GM12878 (cell line): ENCODE measurements around the gene ARF5. TPM values are rescaled to one million over a fixed set of nuclear protein-coding genes. Genes with fewer than 3 reads are reported as not detected.

ENCODE experiments used
- ATAC-seq: fragments of 200-7000 bp; cut with Tn5 transposase; 3 replicates; pipeline ENCODE4 v1.9.1; 2020; ENCODE audit warnings: mild to moderate bottlenecking, moderate library complexity
- BruUV-seq: library from RNA; stranded (reverse); fragments of 400-500 nt; replicated peaks from 2 replicates; lab custom pipeline; 2021; lab: Mats Ljungman, UMichigan
- CTCF ChIA-PET: fragments of 300-600 bp; sonication (Branson Sonifier 250); formaldehyde crosslinking; extraction: SDS; loops from one replicate; lab custom pipeline; 2021; ENCODE audit warnings: inconsistent platforms; lab: Yijun Ruan, JAX
- POLR2A ChIA-PET: fragments of 350-600 bp; formaldehyde crosslinking; extraction: SDS; loops from one replicate; lab custom pipeline; 2021; ENCODE audit warnings: inconsistent platforms; lab: Charles Lee
- RAD21 ChIA-PET: fragments of 300-600 bp; sonication (Branson Sonifier 250); formaldehyde crosslinking; loops from one replicate; lab custom pipeline; 2023; ENCODE audit warnings: antibody characterized with exemption; ENCODE audit not compliant: unreplicated experiment; lab: Charles Lee
- SMC1A ChIA-PET: fragments of 300-600 bp; sonication (Branson Sonifier 250); formaldehyde crosslinking; loops from one replicate; lab custom pipeline; 2023; ENCODE audit not compliant: unreplicated experiment, uncharacterized antibody; lab: Charles Lee
- DNase-seq: peaks from one replicate; pipeline ENCODE4 v3.0.0-alpha.2; 2011; ENCODE audit warnings: low read depth, low spot score
- FAIRE-seq: peaks from 3 replicates; lab custom pipeline; 2011; peaks lifted over from hg19 to GRCh38; lab: Jason Lieb, UNC
- H2AFZ ChIP-seq: 2 replicates; pipeline ENCODE4 v1.6.0; 2011; ENCODE audit warnings: low read depth, low read length, control low read depth; ENCODE audit not compliant: control insufficient read depth
- H3K27ac ChIP-seq: 2 replicates; pipeline ENCODE4 v1.5.1; 2011; ENCODE audit warnings: control low read depth; ENCODE audit not compliant: control insufficient read depth, insufficient read depth
- H3K27me3 ChIP-seq, 2 experiments: replicated peaks in 1 of 2; 2 replicates each; pipeline versions ENCODE4 v1.6.0 to v1.6.1; 2011; ENCODE audit warnings: low read length in 1 of 2; ENCODE audit not compliant: control insufficient read depth in 2 of 2, insufficient read depth in 2 of 2
- H3K36me3 ChIP-seq, 2 experiments: 2 replicates each; pipeline ENCODE4 v1.5.1; 2011; ENCODE audit warnings: low read length in 1 of 2; ENCODE audit not compliant: control insufficient read depth in 2 of 2, insufficient read depth in 2 of 2
- H3K4me1 ChIP-seq: 2 replicates; pipeline ENCODE4 v1.6.1; 2011; ENCODE audit warnings: mild to moderate bottlenecking, low read length, moderate library complexity, mixed read lengths; ENCODE audit not compliant: control insufficient read depth, insufficient read depth
- H3K4me2 ChIP-seq: 2 replicates; pipeline ENCODE4 v1.6.0; 2011; ENCODE audit warnings: control low read depth; ENCODE audit not compliant: control insufficient read depth, insufficient read depth
- H3K4me3 ChIP-seq: fragments of 200-600 bp; sonication (generic); 2 replicates; pipeline ENCODE4 v1.5.1; 2016
- H3K79me2 ChIP-seq: 2 replicates; pipeline ENCODE4 v1.6.0; 2011; ENCODE audit warnings: low read length; ENCODE audit not compliant: control insufficient read depth, insufficient read depth
- H3K9ac ChIP-seq: 2 replicates; pipeline ENCODE4 v1.8.0; 2011; ENCODE audit warnings: low read length, control low read depth, mixed read lengths; ENCODE audit not compliant: control insufficient read depth, insufficient read depth
- H3K9me3 ChIP-seq: replicated peaks from 3 replicates; pipeline ENCODE4 v1.5.1; 2011; ENCODE audit warnings: mild to moderate bottlenecking, low read length; ENCODE audit not compliant: control insufficient read depth, insufficient read depth
- H4K20me1 ChIP-seq: 2 replicates; pipeline ENCODE4 v1.6.0; 2011; ENCODE audit not compliant: control insufficient read depth, insufficient read depth
- IKZF1 ChIP-seq: fragments of 450-650 bp; conservative IDR thresholded peaks from 2 replicates; pipeline ENCODE4 v1.6.1; 2017; ENCODE audit warnings: antibody characterized with exemption, mild to moderate bottlenecking
- IKZF2 ChIP-seq, 2 experiments: fragments of 450-650 bp; IDR thresholded peaks; 2 replicates each; pipeline ENCODE4 v1.6.1; 2017; ENCODE audit warnings: mild to moderate bottlenecking in 2 of 2, moderate library complexity in 2 of 2
- NR2F1 ChIP-seq: fragments of 450-650 bp; conservative IDR thresholded peaks from 2 replicates; pipeline ENCODE4 v1.6.1; 2017; ENCODE audit warnings: mild to moderate bottlenecking
- RAD21 ChIP-seq: IDR thresholded peaks from 2 replicates; pipeline ENCODE4 v1.6.1; 2011; ENCODE audit warnings: mild to moderate bottlenecking, low read depth, low read length, moderate library complexity; ENCODE audit not compliant: insufficient read depth
- SIN3A ChIP-seq: IDR thresholded peaks from 2 replicates; pipeline ENCODE4 v1.6.1; 2012; ENCODE audit warnings: low read depth, low read length, improper control_type of control experiment
- SMARCA5 ChIP-seq: fragments of 450-650 bp; IDR thresholded peaks from 2 replicates; pipeline ENCODE4 v1.6.1; 2017; ENCODE audit warnings: mild to moderate bottlenecking
- TCF12 ChIP-seq: IDR thresholded peaks from 2 replicates; pipeline ENCODE4 v1.6.1; 2011; ENCODE audit warnings: low read depth, mild to moderate bottlenecking, low read length
- YY1 ChIP-seq: IDR thresholded peaks from 2 replicates; pipeline ENCODE4 v1.6.1; 2011; ENCODE audit warnings: low read depth, mild to moderate bottlenecking, low read length
- ZNF217 ChIP-seq: fragments of 450-650 bp; IDR thresholded peaks from 2 replicates; pipeline ENCODE4 v1.6.1; 2017; ENCODE audit warnings: antibody characterized with exemption, mild to moderate bottlenecking
- WGBS: methylation state at CpG from one replicate; pipeline ENCODE4 v1.1.6; 2016; ENCODE audit warnings: low lambda C conversion rate; ENCODE audit not compliant: insufficient replicate concordance, insufficient coverage; ENCODE audit errors: missing lambda C conversion rate; 5-methylcytosine and 5-hydroxymethylcytosine counted together
- in situ Hi-C: fragments of 300-500 bp; cut with MboI; formaldehyde crosslinking; loops from 9 replicates; pipeline ENCODE4 v1.14.3; 2018; ENCODE audit warnings: mixed read lengths
- intact Hi-C: fragments of 100-400 bp; cut with micrococcal nuclease; formaldehyde crosslinking; loops from one replicate; pipeline ENCODE4 v1.14.2; 2022; ENCODE audit not compliant: unreplicated experiment
- polyA plus RNA-seq, 11 experiments: library from polyadenylated mRNA; depleted of rRNA in 4 of 11; unstranded in 6 of 11; stranded (reverse) in 5 of 11; fragments of >200 nt; fragmentation: Nextera tagmentation in 4 of 11; fragmentation: Illumina TruSeq in 1 of 11; extraction: Ambion mirVana in 4 of 11; extraction: Trizol in 1 of 11; gene quantifications; 1 replicate in 1 of 11; 2 replicates in 10 of 11; pipeline versions ENCODE4 v1.2.1 to v1.2.3, GENCODE V29; 2011 to 2016; ENCODE audit warnings: inconsistent platforms in 2 of 11, missing spikeins in 2 of 11, low read depth in 1 of 11
- total RNA-seq, 4 experiments: library from RNA; depleted of rRNA in 3 of 4; stranded (reverse); fragments of >200 nt in 3 of 4; fragmentation: Illumina TruSeq in 1 of 4; extraction: Trizol in 1 of 4; gene quantifications; 2 replicates each; pipeline versions ENCODE4 v1.2.1 to v1.2.3, GENCODE V29; 2013 to 2021
- TF ChIP-seq, protein P1 (sequence below): fragments of 450-650 bp; IDR thresholded peaks from 2 replicates; pipeline ENCODE4 v1.6.1; 2016; ENCODE audit warnings: mild to moderate bottlenecking
- TF ChIP-seq, protein P2 (sequence below): fragments of 450-650 bp; conservative IDR thresholded peaks from 2 replicates; pipeline ENCODE4 v1.6.1; 2017; ENCODE audit warnings: mild to moderate bottlenecking, moderate library complexity
- TF ChIP-seq, protein P3 (sequence below), 3 experiments: IDR thresholded peaks in 2 of 3; conservative IDR thresholded peaks in 1 of 3; 2 replicates each; pipeline ENCODE4 v1.5.1; 2011; ENCODE audit warnings: low read depth in 3 of 3, low read length in 3 of 3, mild to moderate bottlenecking in 3 of 3, control low read depth in 2 of 3, moderate library complexity in 2 of 3, inconsistent platforms in 1 of 3, mixed read lengths in 1 of 3; ENCODE audit not compliant: control insufficient read depth in 2 of 3, insufficient read depth in 1 of 3; ENCODE audit errors: extremely low read depth in 1 of 3
- TF ChIP-seq, protein P4 (sequence below): fragments of 450-650 bp; IDR thresholded peaks from 2 replicates; pipeline ENCODE4 v1.6.1; 2017; ENCODE audit warnings: borderline replicate concordance

The ARF5 gene
- total and polyA plus RNA-seq, 10 of the 15 experiments (the other 5 are each of a cell fraction or from before 2014, with no cell fraction given): 11.0 to 210 (median 131) TPM

DNA sequence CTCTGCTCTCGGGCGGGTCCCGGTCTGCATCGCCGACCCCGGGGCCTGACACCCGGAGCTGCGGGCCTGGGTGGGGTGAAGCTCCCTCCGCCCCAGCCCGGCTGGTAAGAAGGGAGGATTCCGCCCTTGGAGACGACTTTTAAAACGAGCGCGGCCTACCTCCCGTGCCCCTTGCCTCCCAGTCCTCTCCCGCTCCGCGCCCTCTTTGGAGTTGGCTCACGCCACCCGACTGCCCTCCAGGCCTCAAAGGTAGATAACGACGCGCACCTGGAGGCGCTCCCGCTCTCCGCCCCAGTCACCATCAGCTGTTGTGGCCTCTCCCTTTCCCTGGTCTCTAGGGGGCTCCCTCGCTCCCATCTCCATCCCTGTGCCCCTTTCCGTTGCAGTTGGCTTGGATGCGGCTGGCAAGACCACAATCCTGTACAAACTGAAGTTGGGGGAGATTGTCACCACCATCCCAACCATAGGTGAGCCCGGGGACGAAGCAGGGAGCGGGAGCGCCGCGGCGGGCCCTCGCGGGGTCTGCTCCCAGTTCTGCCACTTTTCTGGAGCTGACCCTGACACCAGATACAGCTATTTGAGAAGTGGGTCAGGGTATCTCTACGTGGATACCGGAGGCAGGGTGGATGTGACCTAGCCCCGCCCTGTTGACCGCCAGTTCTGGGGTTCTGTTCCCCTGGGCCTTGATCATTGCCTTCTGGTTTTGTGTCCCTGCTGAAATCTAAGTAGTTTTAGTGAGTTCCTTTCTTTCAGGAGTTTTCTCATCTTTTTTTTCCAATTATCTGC lies 679 bp downstream of the ARF5 start:
- Histone ChIP-seq H3K36me3 (peaks cover 0 to 3% of the 10 kb centered on the region in 2 experiments; a peak in 2 of 4 replicates), H3K27ac (peak overlapping the region; percentile 77), H3K27me3 (no peaks in the 10 kb centered on the region), H4K20me1 (no peaks in the 10 kb centered on the region), H3K9ac (peak overlapping the region; percentile 83), H3K4me1 (peaks cover 13% of the 10 kb centered on the region), H3K4me3 (peak overlapping the region; percentile 94), H3K4me2 (peak overlapping the region; percentile 87), H2AFZ (peak overlapping the region; percentile 82), H3K9me3 (no peaks in the 10 kb centered on the region), H3K79me2 (peaks cover 25% of the 10 kb centered on the region)
- DNase-seq: no peak
- ChIA-PET SMC1A (interaction anchor here (0.9 to 2.9 kb wide), 2 partner anchors 39 to 75 kb away, joined by 3 to 13 read pairs; no protein-coding TSS in a partner anchor), CTCF (interaction anchor here (0.9 to 2.3 kb wide), 7 partner anchors 9 to 118 kb away, joined by 3 to 11 read pairs (median 4); no protein-coding TSS in a partner anchor), POLR2A (interaction anchor here (0.6 to 1.7 kb wide), 3 partner anchors 31 to 61 kb away, joined by 3 to 5 read pairs (median 3); no protein-coding TSS in a partner anchor), RAD21 (interaction anchor here (1.5 to 2.0 kb wide), 2 partner anchors 32 to 62 kb away, joined by 4 to 7 read pairs; no protein-coding TSS in a partner anchor)
- peak; percentile 31 for ATAC-seq
- FAIRE-seq: no peak
- in situ Hi-C loops: no loop called here
- intact Hi-C loops: loop anchor here (2.0 kb wide), 1 partner anchor 64 kb away; the partner anchor contains the start of gene SND1
- WGBS: 4% methylated on average over 36 of the region's 43 CpGs
- no TSS peak for BruUV-seq
- TF ChIP-seq, protein P1, sequence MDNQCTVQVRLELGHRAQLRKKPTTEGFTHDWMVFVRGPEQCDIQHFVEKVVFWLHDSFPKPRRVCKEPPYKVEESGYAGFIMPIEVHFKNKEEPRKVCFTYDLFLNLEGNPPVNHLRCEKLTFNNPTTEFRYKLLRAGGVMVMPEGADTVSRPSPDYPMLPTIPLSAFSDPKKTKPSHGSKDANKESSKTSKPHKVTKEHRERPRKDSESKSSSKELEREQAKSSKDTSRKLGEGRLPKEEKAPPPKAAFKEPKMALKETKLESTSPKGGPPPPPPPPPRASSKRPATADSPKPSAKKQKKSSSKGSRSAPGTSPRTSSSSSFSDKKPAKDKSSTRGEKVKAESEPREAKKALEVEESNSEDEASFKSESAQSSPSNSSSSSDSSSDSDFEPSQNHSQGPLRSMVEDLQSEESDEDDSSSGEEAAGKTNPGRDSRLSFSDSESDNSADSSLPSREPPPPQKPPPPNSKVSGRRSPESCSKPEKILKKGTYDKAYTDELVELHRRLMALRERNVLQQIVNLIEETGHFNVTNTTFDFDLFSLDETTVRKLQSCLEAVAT: 0 out of 2 replicates have a peak, but pooled peaks have one; percentile 35
- TF ChIP-seq RAD21 (peak; percentile 36; the same call in 1 of the 2 replicates), ZNF217 (no peak), SMARCA5 (0 out of 2 replicates have a peak, but pooled peaks have one; percentile 65), YY1 (peak; percentile 26; the same call in 1 of the 2 replicates), NR2F1 (0 out of 2 replicates have a peak, but pooled peaks have one; percentile 9), SIN3A (peak; percentile 27; the same call in 1 of the 2 replicates), TCF12 (0 out of 2 replicates have a peak, but pooled peaks have one; percentile 14), IKZF2 (IDR thresholded peaks at IDR 0.05) (peak; percentile 53 to 56; a peak in 3 of 4 replicates), IKZF1 (peak; percentile 65)
- TF ChIP-seq, protein P2, sequence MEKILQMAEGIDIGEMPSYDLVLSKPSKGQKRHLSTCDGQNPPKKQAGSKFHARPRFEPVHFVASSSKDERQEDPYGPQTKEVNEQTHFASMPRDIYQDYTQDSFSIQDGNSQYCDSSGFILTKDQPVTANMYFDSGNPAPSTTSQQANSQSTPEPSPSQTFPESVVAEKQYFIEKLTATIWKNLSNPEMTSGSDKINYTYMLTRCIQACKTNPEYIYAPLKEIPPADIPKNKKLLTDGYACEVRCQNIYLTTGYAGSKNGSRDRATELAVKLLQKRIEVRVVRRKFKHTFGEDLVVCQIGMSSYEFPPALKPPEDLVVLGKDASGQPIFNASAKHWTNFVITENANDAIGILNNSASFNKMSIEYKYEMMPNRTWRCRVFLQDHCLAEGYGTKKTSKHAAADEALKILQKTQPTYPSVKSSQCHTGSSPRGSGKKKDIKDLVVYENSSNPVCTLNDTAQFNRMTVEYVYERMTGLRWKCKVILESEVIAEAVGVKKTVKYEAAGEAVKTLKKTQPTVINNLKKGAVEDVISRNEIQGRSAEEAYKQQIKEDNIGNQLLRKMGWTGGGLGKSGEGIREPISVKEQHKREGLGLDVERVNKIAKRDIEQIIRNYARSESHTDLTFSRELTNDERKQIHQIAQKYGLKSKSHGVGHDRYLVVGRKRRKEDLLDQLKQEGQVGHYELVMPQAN: 0 out of 2 replicates have a peak, but pooled peaks have one; percentile 31
- TF ChIP-seq, protein P3, sequence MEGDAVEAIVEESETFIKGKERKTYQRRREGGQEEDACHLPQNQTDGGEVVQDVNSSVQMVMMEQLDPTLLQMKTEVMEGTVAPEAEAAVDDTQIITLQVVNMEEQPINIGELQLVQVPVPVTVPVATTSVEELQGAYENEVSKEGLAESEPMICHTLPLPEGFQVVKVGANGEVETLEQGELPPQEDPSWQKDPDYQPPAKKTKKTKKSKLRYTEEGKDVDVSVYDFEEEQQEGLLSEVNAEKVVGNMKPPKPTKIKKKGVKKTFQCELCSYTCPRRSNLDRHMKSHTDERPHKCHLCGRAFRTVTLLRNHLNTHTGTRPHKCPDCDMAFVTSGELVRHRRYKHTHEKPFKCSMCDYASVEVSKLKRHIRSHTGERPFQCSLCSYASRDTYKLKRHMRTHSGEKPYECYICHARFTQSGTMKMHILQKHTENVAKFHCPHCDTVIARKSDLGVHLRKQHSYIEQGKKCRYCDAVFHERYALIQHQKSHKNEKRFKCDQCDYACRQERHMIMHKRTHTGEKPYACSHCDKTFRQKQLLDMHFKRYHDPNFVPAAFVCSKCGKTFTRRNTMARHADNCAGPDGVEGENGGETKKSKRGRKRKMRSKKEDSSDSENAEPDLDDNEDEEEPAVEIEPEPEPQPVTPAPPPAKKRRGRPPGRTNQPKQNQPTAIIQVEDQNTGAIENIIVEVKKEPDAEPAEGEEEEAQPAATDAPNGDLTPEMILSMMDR (IDR thresholded peaks at IDR 0.05 in 2 of 3, conservative IDR thresholded peaks at IDR 0.05 in 1 of 3; ENCODE audit: control insufficient read depth in 2 of 3, extremely low read depth in 1 of 3, insufficient read depth in 1 of 3, low read depth in 3 of 3, low read length in 3 of 3): peak; percentile 31 to 68 (median 37); a peak in 5 of 6 replicates
- TF ChIP-seq, protein P4, sequence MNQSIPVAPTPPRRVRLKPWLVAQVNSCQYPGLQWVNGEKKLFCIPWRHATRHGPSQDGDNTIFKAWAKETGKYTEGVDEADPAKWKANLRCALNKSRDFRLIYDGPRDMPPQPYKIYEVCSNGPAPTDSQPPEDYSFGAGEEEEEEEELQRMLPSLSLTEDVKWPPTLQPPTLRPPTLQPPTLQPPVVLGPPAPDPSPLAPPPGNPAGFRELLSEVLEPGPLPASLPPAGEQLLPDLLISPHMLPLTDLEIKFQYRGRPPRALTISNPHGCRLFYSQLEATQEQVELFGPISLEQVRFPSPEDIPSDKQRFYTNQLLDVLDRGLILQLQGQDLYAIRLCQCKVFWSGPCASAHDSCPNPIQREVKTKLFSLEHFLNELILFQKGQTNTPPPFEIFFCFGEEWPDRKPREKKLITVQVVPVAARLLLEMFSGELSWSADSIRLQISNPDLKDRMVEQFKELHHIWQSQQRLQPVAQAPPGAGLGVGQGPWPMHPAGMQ: no peak
